Natural killer cell (primary cell): ENCODE measurements around the gene MASP1. TPM values are rescaled to one million over a fixed set of nuclear protein-coding genes. Genes with fewer than 3 reads are reported as not detected.

Source experiments
- ATAC-seq, 3 donors: fragments of 150-1000 bp in 2 of 3; fragments of 200-7000 bp in 1 of 3; cut with Tn5 transposase; 1 replicate in 1 of 3; 2 replicates in 2 of 3; pipeline ENCODE4 v1.10.0; 2021; ENCODE audit warnings: mild to moderate bottlenecking in 2 of 3, moderate library complexity in 2 of 3
- DNase-seq, 2 donors: peaks; one replicate each; pipeline versions ENCODE4 v3.0.0 to v3.0.0-alpha.2; 2013 to 2021; ENCODE audit warnings: mixed read lengths in 1 of 2
- H3K27ac ChIP-seq: one replicate; pipeline ENCODE4 v1.5.1; 2013; ENCODE audit warnings: mild to moderate bottlenecking, low read length
- H3K27me3 ChIP-seq: one replicate; pipeline ENCODE4 v1.6.1; 2013; ENCODE audit warnings: low read length; ENCODE audit not compliant: control insufficient read depth, insufficient read depth
- H3K36me3 ChIP-seq: one replicate; pipeline ENCODE4 v1.6.1; 2013; ENCODE audit warnings: low read length; ENCODE audit not compliant: control insufficient read depth, insufficient read depth
- H3K4me1 ChIP-seq: one replicate; pipeline ENCODE4 v1.6.1; 2013; ENCODE audit warnings: low read length; ENCODE audit not compliant: control insufficient read depth, insufficient read depth
- H3K4me3 ChIP-seq: one replicate; pipeline ENCODE4 v1.5.1; 2013; ENCODE audit warnings: low read length
- H3K9me3 ChIP-seq: one replicate; pipeline ENCODE4 v1.6.1; 2013; ENCODE audit warnings: low read length; ENCODE audit not compliant: control insufficient read depth, insufficient read depth
- H3K27ac Mint-ChIP-seq, 2 donors: one replicate each; pipeline ENCODE4 v1.8.0; 2022; ENCODE audit warnings: mild to moderate bottlenecking in 2 of 2, mixed read lengths in 2 of 2, moderate library complexity in 1 of 2
- H3K27me3 Mint-ChIP-seq, 2 donors: one replicate each; pipeline ENCODE4 v1.8.0; 2022; ENCODE audit warnings: low read depth in 2 of 2, mixed read lengths in 2 of 2
- H3K36me3 Mint-ChIP-seq: one replicate; pipeline ENCODE4 v1.8.0; 2022; ENCODE audit warnings: mixed read lengths
- H3K4me1 Mint-ChIP-seq, 2 donors: one replicate each; pipeline ENCODE4 v1.8.0; 2022; ENCODE audit warnings: mixed read lengths in 2 of 2
- H3K4me3 Mint-ChIP-seq: one replicate; pipeline ENCODE4 v1.8.0; 2022; ENCODE audit warnings: mild to moderate bottlenecking, moderate library complexity, mixed read lengths
- H3K9me3 Mint-ChIP-seq, 2 donors: one replicate each; pipeline ENCODE4 v1.8.0; 2022; ENCODE audit warnings: mixed read lengths in 2 of 2
- CTCF ChIP-seq: fragments of 200-600 bp; IDR thresholded peaks from one replicate; pipeline ENCODE4 v1.8.0; 2022; ENCODE audit warnings: antibody characterized with exemption
- WGBS: methylation state at CpG from one replicate; pipeline ENCODE4 v1.1.7; 2013; ENCODE audit warnings: missing lambda C conversion rate; ENCODE audit not compliant: insufficient coverage; 5-methylcytosine and 5-hydroxymethylcytosine counted together
- intact Hi-C: fragments of 100-400 bp; cut with micrococcal nuclease; formaldehyde crosslinking; loops from one replicate; pipeline ENCODE4 v1.14.2; 2022
- total RNA-seq, 4 donors: library from RNA; stranded (reverse); fragments of 120-200 nt in 1 of 4; gene quantifications; one replicate each; pipeline versions ENCODE4 v1.2.3 to v1.2.4, GENCODE V29; 2013 to 2022

The MASP1 gene
- total RNA-seq, 3 donors from 2014 or later (not counting 1 experiment from before 2014, with no cell fraction given), result not detected

- H3K27ac Mint-ChIP-seq, result no peak overlapping the region
- Histone ChIP-seq H3K27ac (no peak overlapping the region), H3K36me3 (no peaks in the 10 kb centered on the region), H3K27me3 (no peaks in the 10 kb centered on the region), H3K9me3 (no peaks in the 10 kb centered on the region), H3K4me3 (no peak overlapping the region), H3K4me1 (no peaks in the 10 kb centered on the region)
- no peak for DNase-seq
- H3K9me3 Mint-ChIP-seq, result no peaks in the 10 kb centered on the region
- no peak overlapping the region for H3K4me3 Mint-ChIP-seq
- no peak for TF ChIP-seq CTCF
- WGBS, result 94% methylated on average over 5 of the region's 5 CpGs
- no peaks in the 10 kb centered on the region for H3K36me3 Mint-ChIP-seq
- intact Hi-C loops, result no loop called here
- H3K4me1 Mint-ChIP-seq, result peaks cover 0 to 8% of the 10 kb centered on the region in 2 donors
- peaks cover 11 to 14% of the 10 kb centered on the region in 2 donors for H3K27me3 Mint-ChIP-seq
- ATAC-seq, result no peak
These were observed 76.1 kb downstream of the MASP1 start for GRCh38 chr3:187215460-187215859.

GRCh38 chr3:187213616-187214015, 77.9 kb downstream of the MASP1 start:
- ATAC-seq, result no peak
- Histone ChIP-seq H3K4me1 (no peaks in the 10 kb centered on the region), H3K4me3 (no peak overlapping the region), H3K27ac (no peak overlapping the region), H3K9me3 (no peaks in the 10 kb centered on the region), H3K27me3 (no peaks in the 10 kb centered on the region), H3K36me3 (no peaks in the 10 kb centered on the region)
- no peak for DNase-seq
- Mint-ChIP-seq H3K27ac (no peak overlapping the region), H3K27me3 (peaks cover 7 to 11% of the 10 kb centered on the region in 2 donors), H3K36me3 (no peaks in the 10 kb centered on the region), H3K4me3 (no peak overlapping the region), H3K4me1 (peaks cover 0 to 8% of the 10 kb centered on the region in 2 donors), H3K9me3 (no peaks in the 10 kb centered on the region)
- intact Hi-C loops, result no loop called here
- 83% methylated on average over 1 of the region's 1 CpG for WGBS
- TF ChIP-seq CTCF, result no peak

- no peaks in the 10 kb centered on the region for H3K36me3 Mint-ChIP-seq
- Histone ChIP-seq H3K27ac (no peak overlapping the region), H3K27me3 (no peaks in the 10 kb centered on the region), H3K4me1 (no peaks in the 10 kb centered on the region), H3K9me3 (no peaks in the 10 kb centered on the region), H3K36me3 (no peaks in the 10 kb centered on the region), H3K4me3 (no peak overlapping the region)
- DNase-seq (no peak), ATAC-seq (no peak)
- peaks cover 0 to 8% of the 10 kb centered on the region in 2 donors for H3K4me1 Mint-ChIP-seq
- H3K27ac Mint-ChIP-seq, result no peak overlapping the region
- no peak overlapping the region for H3K4me3 Mint-ChIP-seq
- intact Hi-C loops, result no loop called here
- no peak for TF ChIP-seq CTCF
- H3K27me3 Mint-ChIP-seq, result peaks cover 3 to 8% of the 10 kb centered on the region in 2 donors
- H3K9me3 Mint-ChIP-seq, result no peaks in the 10 kb centered on the region
- 86% methylated on average over 4 of the region's 4 CpGs for WGBS
These were observed 78.8 kb downstream of the MASP1 start for GRCh38 chr3:187212705-187213104.

GRCh38 chr3:187212196-187212545, 79.4 kb downstream of the MASP1 start:
- Histone ChIP-seq H3K4me3 (no peak overlapping the region), H3K36me3 (no peaks in the 10 kb centered on the region), H3K4me1 (no peaks in the 10 kb centered on the region), H3K27me3 (no peaks in the 10 kb centered on the region), H3K27ac (no peak overlapping the region), H3K9me3 (no peaks in the 10 kb centered on the region)
- Mint-ChIP-seq H3K4me1 (peaks cover 0 to 8% of the 10 kb centered on the region in 2 donors), H3K27ac (no peak overlapping the region), H3K27me3 (peaks cover 3 to 9% of the 10 kb centered on the region in 2 donors), H3K9me3 (no peaks in the 10 kb centered on the region), H3K36me3 (no peaks in the 10 kb centered on the region), H3K4me3 (no peak overlapping the region)
- intact Hi-C loops, result no loop called here
- no peak for ATAC-seq
- DNase-seq, result no peak
- TF ChIP-seq CTCF, result no peak
- WGBS, result 71% methylated on average over 3 of the region's 3 CpGs
